DOHH2 (cell line): ENCODE measurements around the gene BCL2.

ENCODE experiments used
- EZH2phosphoT487 ChIP-seq: fragments of 200-600 bp; sonication (generic); IDR thresholded peaks from 2 replicates; pipeline ENCODE4 v1.6.1; 2017; ENCODE audit warnings: borderline replicate concordance, mild to moderate bottlenecking, antibody characterized with exemption, low read length, moderate library complexity, mixed read lengths
- TF ChIP-seq, protein P1 (sequence below): fragments of 200-600 bp; sonication (generic); IDR thresholded peaks from one replicate; pipeline ENCODE4 v1.5.1; 2014; ENCODE audit warnings: antibody characterized with exemption, mild to moderate bottlenecking, low read depth, low read length; ENCODE audit not compliant: poor library complexity, severe bottlenecking

- TF ChIP-seq, protein P1, sequence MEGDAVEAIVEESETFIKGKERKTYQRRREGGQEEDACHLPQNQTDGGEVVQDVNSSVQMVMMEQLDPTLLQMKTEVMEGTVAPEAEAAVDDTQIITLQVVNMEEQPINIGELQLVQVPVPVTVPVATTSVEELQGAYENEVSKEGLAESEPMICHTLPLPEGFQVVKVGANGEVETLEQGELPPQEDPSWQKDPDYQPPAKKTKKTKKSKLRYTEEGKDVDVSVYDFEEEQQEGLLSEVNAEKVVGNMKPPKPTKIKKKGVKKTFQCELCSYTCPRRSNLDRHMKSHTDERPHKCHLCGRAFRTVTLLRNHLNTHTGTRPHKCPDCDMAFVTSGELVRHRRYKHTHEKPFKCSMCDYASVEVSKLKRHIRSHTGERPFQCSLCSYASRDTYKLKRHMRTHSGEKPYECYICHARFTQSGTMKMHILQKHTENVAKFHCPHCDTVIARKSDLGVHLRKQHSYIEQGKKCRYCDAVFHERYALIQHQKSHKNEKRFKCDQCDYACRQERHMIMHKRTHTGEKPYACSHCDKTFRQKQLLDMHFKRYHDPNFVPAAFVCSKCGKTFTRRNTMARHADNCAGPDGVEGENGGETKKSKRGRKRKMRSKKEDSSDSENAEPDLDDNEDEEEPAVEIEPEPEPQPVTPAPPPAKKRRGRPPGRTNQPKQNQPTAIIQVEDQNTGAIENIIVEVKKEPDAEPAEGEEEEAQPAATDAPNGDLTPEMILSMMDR: no peak
- no peak for TF ChIP-seq EZH2phosphoT487
Measured at GRCh38 chr18:63083555-63083954, 236.0 kb downstream of the BCL2 start.
